8988T (cell line): Measurements from ENCODE around the gene FNIP2.
"Not testable (repeated sequence)": the region's sequence is repeated elsewhere in the genome, so short reads cannot be mapped to it uniquely, and the experiment has no call there.

Experiments
- DNase-seq: peaks from one replicate; pipeline ENCODE4 v3.0.0; 2011

Gene FNIP2

GRCh38 chr4:158875455-158875854 lies 106.6 kb downstream of the FNIP2 start:
- DNase-seq: no peak

GRCh38 chr4:158877069-158877468 lies 108.2 kb downstream of the FNIP2 start:
- no peak for DNase-seq

DNA sequence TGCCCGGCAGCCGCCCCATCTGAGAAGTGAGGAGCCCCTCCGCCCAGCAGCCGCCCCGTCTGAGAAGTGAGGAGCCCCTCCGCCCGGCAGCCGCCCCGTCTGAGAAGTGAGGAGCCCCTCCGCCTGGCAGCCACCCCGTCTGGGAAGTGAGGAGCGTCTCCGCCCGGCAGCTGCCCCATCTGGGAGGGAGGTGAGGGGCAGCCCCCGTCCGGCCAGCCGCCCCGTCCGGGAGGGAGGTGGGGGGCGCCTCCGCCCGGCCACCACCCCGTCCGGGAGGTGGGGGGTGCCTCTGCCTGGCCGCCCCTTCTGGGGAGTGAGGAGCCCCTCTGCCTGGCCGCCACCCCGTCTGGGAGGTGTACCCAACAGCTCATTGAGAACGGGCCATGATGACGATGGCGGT lies 113.3 kb downstream of the FNIP2 start:
- not testable (repeated sequence) for DNase-seq

GRCh38 chr4:158884280-158884679 lies 115.5 kb downstream of the FNIP2 start:
- DNase-seq: no peak

- DNase-seq: no peak
These were observed 116.7 kb downstream of the FNIP2 start for GRCh38 chr4:158885564-158885963.

DNA sequence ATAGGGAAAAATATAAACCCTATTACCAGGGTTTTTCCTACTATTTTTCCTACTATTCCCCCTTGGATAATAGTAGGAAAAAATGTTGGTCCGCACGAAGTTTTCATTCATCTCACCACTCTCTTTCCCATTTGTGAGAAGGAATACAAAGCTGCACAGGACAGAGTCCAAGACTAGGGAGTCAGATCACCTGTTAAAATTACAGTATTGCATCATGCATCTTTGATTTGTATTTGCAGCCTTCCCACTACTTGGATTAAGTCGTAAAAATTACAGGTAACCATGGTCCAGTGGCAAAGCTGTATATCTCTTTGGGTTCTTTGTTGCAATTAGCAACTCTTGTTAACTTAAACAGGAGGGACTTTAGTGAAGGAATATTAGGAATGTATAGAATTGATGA lies 121.5 kb downstream of the FNIP2 start:
- DNase-seq: no peak

DNA sequence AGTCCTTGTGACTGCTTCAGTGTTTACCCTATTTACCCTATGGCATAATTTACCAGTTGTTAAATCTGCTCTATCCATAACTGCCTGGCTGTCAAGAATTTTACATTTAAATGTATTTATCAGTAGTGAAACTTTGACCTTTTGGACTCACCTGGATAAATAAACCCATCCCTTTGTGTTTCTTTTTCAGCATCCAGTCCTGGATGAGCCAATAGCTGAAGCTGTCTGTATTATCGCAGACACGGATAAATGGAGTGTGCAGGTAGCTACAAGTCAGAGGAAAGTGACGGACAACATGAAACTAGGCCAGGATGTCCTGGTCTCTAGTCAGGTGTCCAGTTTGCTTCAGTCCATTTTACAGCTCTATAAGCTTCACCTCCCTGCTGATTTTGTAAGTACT lies 122.4 kb downstream of the FNIP2 start:
- DNase-seq: no peak

DNA sequence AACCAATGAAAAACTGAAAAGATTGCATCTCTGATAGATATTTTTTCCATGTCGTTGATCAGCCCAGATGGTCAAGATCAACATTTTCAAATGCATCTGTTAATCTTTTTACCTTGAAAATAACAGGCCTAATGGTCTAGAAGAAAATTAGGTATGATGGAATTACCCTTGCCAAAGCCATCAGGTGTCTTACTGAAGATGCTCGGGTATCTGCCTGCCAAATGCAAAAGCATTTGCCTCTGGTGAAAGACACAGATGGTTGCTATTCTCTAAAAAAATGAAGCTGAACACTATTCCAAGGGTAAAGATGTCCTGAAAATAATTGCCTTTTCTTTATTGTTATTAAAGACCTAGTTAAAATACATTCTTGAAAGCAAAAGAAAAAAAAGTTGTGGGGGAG lies 126.0 kb downstream of the FNIP2 start:
- no peak for DNase-seq

DNA sequence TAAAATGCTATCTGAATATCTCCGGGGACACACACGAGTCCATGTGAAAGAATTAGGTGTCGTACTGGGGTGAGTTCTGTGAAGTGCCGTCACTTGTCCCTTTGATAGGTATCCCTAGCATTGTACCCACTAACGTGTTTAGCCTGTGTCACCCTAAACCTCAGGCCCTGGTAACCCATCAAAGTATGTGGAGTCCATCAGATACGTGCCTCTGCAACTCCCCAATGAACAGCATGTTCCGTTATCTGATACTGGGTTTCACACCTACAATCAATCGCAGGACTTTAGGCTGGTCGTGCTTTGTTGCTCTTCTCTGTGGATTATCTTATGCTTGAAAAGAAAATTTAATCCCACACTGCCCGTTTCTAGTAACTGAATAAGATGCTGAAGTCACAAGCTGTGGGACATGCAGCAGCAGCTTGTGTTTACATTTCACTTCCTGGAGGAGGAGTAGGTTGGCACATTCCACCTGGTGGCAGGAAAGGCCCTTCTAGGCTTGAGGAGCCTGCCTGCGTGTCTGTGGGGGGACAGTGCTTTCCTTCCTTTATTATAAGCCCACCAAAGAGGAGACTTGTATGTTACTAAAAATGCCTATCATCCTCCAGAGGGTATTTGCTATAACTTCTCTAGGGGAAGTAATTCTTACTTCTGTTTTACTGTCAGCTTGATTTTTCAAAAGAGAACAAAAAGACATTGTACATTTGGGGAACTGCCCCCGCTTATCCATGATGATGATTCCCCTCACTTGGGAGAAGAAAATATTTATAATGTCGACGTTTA lies 127.2 kb downstream of the FNIP2 start:
- no peak for DNase-seq

GRCh38 chr4:158896577-158897238 lies 127.9 kb downstream of the FNIP2 start:
- not testable (repeated sequence) for DNase-seq

DNA sequence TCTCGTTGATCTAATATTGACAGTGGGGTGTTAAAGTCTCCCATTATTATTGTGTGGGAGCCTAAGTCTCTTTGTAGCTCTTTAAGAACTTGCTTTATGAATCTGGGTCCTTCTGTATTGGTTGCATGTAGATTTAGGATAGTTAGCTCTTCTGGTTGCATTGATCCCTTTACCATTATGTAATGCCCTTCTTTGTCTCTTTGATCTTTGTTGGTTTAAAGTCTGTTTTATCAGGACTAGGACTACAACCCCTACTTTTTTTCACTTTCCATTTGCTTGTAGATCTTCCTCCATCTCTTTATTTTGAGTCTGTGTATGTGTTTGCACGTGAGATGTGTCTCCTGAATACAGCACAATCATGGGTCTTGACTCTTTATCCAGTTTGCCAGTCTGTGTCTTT lies 131.6 kb downstream of the FNIP2 start:
- DNase-seq: not testable (repeated sequence)

DNA sequence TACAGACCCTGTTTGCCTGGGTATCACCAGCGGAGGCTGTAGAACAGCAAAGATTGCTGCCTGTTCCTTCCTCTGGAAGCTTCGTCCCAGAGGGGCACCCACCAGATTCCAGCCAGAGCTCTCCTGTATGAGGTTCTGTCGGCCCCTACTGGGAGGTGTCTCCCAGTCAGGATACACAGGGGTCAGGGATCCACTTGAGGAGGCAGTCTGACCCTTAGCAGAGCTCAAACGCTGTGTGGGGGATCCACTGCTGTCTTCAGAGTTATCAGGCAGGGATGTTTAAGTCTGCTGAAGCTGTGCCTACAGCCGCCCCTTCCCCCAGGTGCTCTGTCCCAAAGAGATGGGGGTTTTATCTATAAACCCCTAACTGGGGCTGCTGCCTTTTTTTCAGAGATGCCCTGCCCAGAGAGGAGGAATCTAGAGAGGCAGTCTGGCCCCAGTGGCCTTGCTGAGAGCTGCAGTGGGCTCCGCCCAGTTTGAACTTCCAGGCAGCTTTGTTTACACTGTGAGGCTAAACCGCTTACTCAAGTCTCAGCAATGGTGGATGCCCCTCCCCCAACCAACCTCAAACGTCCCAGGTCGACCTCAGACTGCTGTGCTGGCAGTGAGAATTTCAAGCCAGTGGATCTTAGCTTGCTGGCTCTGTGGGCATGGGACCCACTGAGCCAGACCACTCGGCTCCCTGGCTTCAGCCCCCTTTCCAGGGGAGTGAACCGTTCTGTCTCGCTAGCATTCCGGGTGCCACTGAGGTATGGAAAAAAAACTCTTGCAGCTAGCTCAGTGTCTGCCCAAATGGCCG lies 133.7 kb downstream of the FNIP2 start:
- not testable (repeated sequence) for DNase-seq

- no peak for DNase-seq
These were observed 134.2 kb downstream of the FNIP2 start for GRCh38 chr4:158903079-158903456.

- DNase-seq: no peak
These were observed 134.7 kb downstream of the FNIP2 start for GRCh38 chr4:158903472-158904043.

DNA sequence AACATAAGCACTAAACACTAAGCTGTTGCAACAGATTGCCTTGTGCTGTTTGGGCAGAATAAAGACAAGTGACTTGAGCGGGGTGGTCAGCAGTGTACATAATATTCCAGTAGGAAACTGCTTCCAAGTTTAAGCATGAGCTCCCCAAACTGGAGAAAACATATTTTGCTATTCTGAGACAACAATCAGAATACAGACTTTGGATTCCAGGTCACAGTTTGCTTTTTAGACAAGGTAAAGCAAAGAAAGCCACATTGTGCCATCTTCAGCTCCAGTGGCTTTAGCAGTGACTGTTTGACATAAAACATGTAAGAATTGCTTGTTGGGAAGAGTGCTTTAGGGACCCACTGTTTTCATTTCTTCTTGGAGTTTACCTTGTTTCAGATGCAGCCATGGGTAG lies 136.0 kb downstream of the FNIP2 start:
- DNase-seq: no peak

DNA sequence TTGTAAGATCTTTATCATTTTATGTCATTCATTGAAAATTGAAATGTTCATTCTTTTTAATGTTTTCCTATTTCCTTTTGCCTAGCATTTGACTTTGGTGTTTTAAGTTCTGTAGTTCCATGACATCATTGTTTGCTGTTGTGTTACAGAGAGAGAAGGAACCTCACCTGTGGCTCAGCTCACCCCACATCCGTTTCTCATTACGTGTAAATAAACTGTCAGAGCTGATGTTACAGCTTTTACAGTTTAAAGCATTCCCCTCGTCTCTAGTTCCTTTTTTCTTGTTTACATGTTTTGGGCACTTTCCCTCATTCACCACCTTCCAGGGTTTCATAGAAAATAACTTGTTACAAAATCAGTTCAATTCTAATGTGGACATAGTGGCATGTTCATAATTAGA lies 137.2 kb downstream of the FNIP2 start:
- DNase-seq: no peak

- DNase-seq: no peak
These were observed 143.6 kb downstream of the FNIP2 start for GRCh38 chr4:158912390-158912789.

GRCh38 chr4:158912806-158913205 lies 144.0 kb downstream of the FNIP2 start:
- no peak for DNase-seq

- no peak for DNase-seq
These were observed 144.9 kb downstream of the FNIP2 start for GRCh38 chr4:158913766-158914165.

GRCh38 chr4:158914218-158914617 lies 145.4 kb downstream of the FNIP2 start:
- DNase-seq: no peak

GRCh38 chr4:158915683-158916241 lies 146.9 kb downstream of the FNIP2 start:
- DNase-seq: no peak

GRCh38 chr4:158920452-158920996 lies 151.7 kb downstream of the FNIP2 start:
- not testable (repeated sequence) for DNase-seq

DNA sequence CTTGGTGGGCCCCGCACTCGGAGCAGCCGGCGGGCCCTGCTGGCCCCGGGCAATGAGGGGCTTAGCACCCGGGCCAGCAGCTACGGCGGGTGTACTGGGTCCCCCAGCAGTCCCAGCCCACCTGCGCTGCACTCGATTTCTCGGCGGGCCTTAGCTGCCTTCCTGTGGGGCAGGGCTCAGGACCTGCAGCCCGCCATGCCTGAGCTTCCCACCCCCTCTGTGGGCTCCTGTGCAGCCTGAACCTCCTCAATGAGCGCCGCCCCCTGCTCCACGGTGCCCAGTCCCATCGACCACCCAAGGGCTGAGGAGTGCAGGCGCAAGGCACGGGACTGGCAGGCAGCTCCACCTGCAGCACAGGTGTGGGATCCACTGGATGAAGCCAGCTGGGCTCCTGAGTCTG lies 158.9 kb downstream of the FNIP2 start:
- not testable (repeated sequence) for DNase-seq
